HepG2 (cell line): ENCODE data around the gene SMYD1. TPM values are rescaled to one million over a fixed set of nuclear protein-coding genes. Genes with fewer than 3 reads are reported as not detected.

Experiments
- ATAC-seq: fragments of 200-7000 bp; cut with Tn5 transposase; 3 replicates; pipeline ENCODE4 v1.9.1; 2020; ENCODE audit warnings: mild to moderate bottlenecking, moderate library complexity
- BruUV-seq: library from RNA; stranded (reverse); fragments of 400-500 nt; replicated peaks from 2 replicates; lab custom pipeline; 2021; lab: Mats Ljungman, UMichigan
- CTCF ChIA-PET: fragments of 300-600 bp; formaldehyde crosslinking; extraction: SDS; loops from one replicate; lab custom pipeline; 2021; ENCODE audit warnings: low total read pairs, inconsistent platforms, low intra/inter-chr PET ratio; lab: Yijun Ruan, JAX
- POLR2A ChIA-PET: fragments of 350-600 bp; sonication (Branson Sonifier 250); formaldehyde crosslinking; loops from one replicate; lab custom pipeline; 2020; ENCODE audit warnings: antibody characterized with exemption, inconsistent platforms; lab: Yijun Ruan, JAX
- DNase-seq: peaks from one replicate; pipeline ENCODE4 v3.0.0-alpha.2; 2015; ENCODE audit warnings: low spot score
- FAIRE-seq: peaks from 3 replicates; lab custom pipeline; 2011; peaks lifted over from hg19 to GRCh38; lab: Jason Lieb, UNC
- H2AFZ ChIP-seq: one replicate; pipeline ENCODE4 v1.6.1; 2011; ENCODE audit warnings: low read length, inconsistent platforms
- H3K27ac ChIP-seq: fragments of 300-600 bp; 3 replicates; pipeline ENCODE4 v1.8.0; 2011; ENCODE audit warnings: mixed run types, mild to moderate bottlenecking, mixed read lengths, low read length, inconsistent platforms; ENCODE audit not compliant: insufficient read depth; ENCODE audit errors: extremely low read length
- H3K27me3 ChIP-seq, 2 experiments: fragments of 200-600 bp in 1 of 2; 2 replicates in 1 of 2; 3 replicates in 1 of 2; pipeline versions ENCODE4 v1.6.0 to v1.8.0; 2011; ENCODE audit warnings: low read length in 2 of 2, mild to moderate bottlenecking in 2 of 2, moderate library complexity in 2 of 2, inconsistent platforms in 1 of 2; ENCODE audit not compliant: insufficient read depth in 2 of 2, control insufficient read depth in 1 of 2
- H3K36me3 ChIP-seq, 2 experiments: fragments of 200-600 bp in 1 of 2; replicated peaks in 1 of 2; 2 replicates in 1 of 2; 3 replicates in 1 of 2; pipeline versions ENCODE4 v1.5.1 to v1.8.0; 2011; ENCODE audit warnings: low read length in 2 of 2, inconsistent platforms in 1 of 2; ENCODE audit not compliant: insufficient read depth in 2 of 2, control insufficient read depth in 1 of 2
- H3K4me1 ChIP-seq: 2 replicates; pipeline ENCODE4 v1.5.1; 2012; ENCODE audit warnings: low read length, inconsistent platforms; ENCODE audit not compliant: insufficient read depth
- H3K4me2 ChIP-seq: 2 replicates; pipeline ENCODE4 v1.6.0; 2011; ENCODE audit warnings: low read depth, low read length, inconsistent platforms
- H3K4me3 ChIP-seq, 3 experiments: fragments of 200-600 bp in 1 of 3; sonication (generic), shearing (Covaris generic) in 1 of 3; replicated peaks in 1 of 3; 2 replicates each; pipeline ENCODE4 v1.5.1; 2011 to 2016; ENCODE audit warnings: low read length in 3 of 3, inconsistent platforms in 2 of 3, low read depth in 2 of 3, mild to moderate bottlenecking in 2 of 3, control low read depth in 1 of 3, mixed read lengths in 1 of 3; ENCODE audit not compliant: insufficient read depth in 1 of 3
- H3K79me2 ChIP-seq: one replicate; pipeline ENCODE4 v1.6.1; 2011; ENCODE audit warnings: low read length, inconsistent platforms; ENCODE audit not compliant: insufficient read depth
- H3K9ac ChIP-seq: 2 replicates; pipeline ENCODE4 v1.6.0; 2011; ENCODE audit warnings: mild to moderate bottlenecking, low read depth, low read length, inconsistent platforms; ENCODE audit not compliant: insufficient read depth
- H3K9me3 ChIP-seq: 2 replicates; pipeline ENCODE4 v1.5.1; 2012; ENCODE audit warnings: mild to moderate bottlenecking, low read length
- H4K20me1 ChIP-seq: 2 replicates; pipeline ENCODE4 v1.6.0; 2011; ENCODE audit warnings: inconsistent platforms, mild to moderate bottlenecking, low read length, moderate library complexity; ENCODE audit not compliant: insufficient read depth
- IRF2 ChIP-seq: IDR thresholded peaks from 2 replicates; pipeline ENCODE4 v1.6.1; 2018; ENCODE audit warnings: missing genetic modification reagents, missing compliant biosample characterization
- KLF6 ChIP-seq: IDR thresholded peaks from 2 replicates; pipeline ENCODE4 v1.8.0; 2016; ENCODE audit warnings: missing biosample characterization, missing genetic modification reagents
- MAF1 ChIP-seq: sonication (generic); formaldehyde crosslinking; IDR thresholded peaks from 2 replicates; pipeline ENCODE4 v1.5.0; 2020; ENCODE audit warnings: missing genetic modification reagents, borderline replicate concordance
- MAX ChIP-seq: IDR thresholded peaks from 2 replicates; pipeline ENCODE4 v1.6.1; 2012; ENCODE audit warnings: inconsistent platforms
- NBN ChIP-seq: fragments of 450-650 bp; conservative IDR thresholded peaks from 2 replicates; pipeline ENCODE4 v1.6.1; 2017
- NR2C2 ChIP-seq: sonication (generic); formaldehyde crosslinking; IDR thresholded peaks from 2 replicates; pipeline ENCODE4 v1.4.0; 2020; ENCODE audit warnings: missing genetic modification reagents, mild to moderate bottlenecking, moderate library complexity, borderline replicate concordance
- PAF1 ChIP-seq: IDR thresholded peaks from 2 replicates; pipeline ENCODE4 v1.6.1; 2016; ENCODE audit warnings: missing genetic modification reagents, missing compliant biosample characterization
- REST ChIP-seq, 2 experiments: IDR thresholded peaks; 2 replicates each; pipeline ENCODE4 v1.6.1; 2011 to 2012; ENCODE audit warnings: low read length in 2 of 2, borderline replicate concordance in 1 of 2, low read depth in 1 of 2, mild to moderate bottlenecking in 1 of 2, moderate library complexity in 1 of 2
- ZNF264 ChIP-seq: sonication (generic); formaldehyde crosslinking; IDR thresholded peaks from 2 replicates; pipeline ENCODE4 v1.4.0; 2020; ENCODE audit warnings: missing genetic modification reagents
- ZNF501 ChIP-seq: sonication (generic); formaldehyde crosslinking; IDR thresholded peaks from 2 replicates; pipeline ENCODE4 v1.5.1; 2020; ENCODE audit warnings: mild to moderate bottlenecking, moderate library complexity, missing genetic modification reagents
- ZNF564 ChIP-seq: sonication (generic); formaldehyde crosslinking; IDR thresholded peaks from 2 replicates; pipeline ENCODE4 v1.8.1; 2023; ENCODE audit warnings: mild to moderate bottlenecking, missing genetic modification reagents
- ZNF747 ChIP-seq: sonication (generic); formaldehyde crosslinking; IDR thresholded peaks from 2 replicates; pipeline ENCODE4 v1.8.1; 2023; ENCODE audit warnings: missing genetic modification reagents, mild to moderate bottlenecking, borderline replicate concordance
- WGBS: methylation state at CpG from one replicate; pipeline ENCODE4 v1.1.6; 2017; ENCODE audit warnings: low lambda C conversion rate; 5-methylcytosine and 5-hydroxymethylcytosine counted together
- in situ Hi-C: cut with HindIII; loops from 2 replicates; pipeline ENCODE4 v1.10.0; 2017; ENCODE audit warnings: low pct_unique_long_range_greater_than_20kb; ENCODE audit not compliant: extremely low pct_ligation_motif_present
- intact Hi-C: fragments of 100-400 bp; cut with micrococcal nuclease; formaldehyde crosslinking; loops from one replicate; pipeline ENCODE4 v1.10.0; 2022; ENCODE audit not compliant: unreplicated experiment
- polyA plus RNA-seq, 8 experiments: library from polyadenylated mRNA; depleted of rRNA in 3 of 8; stranded (reverse) in 7 of 8; unstranded in 1 of 8; fragments of >200 nt; fragmentation: Illumina TruSeq in 4 of 8; extraction: Trizol in 4 of 8; gene quantifications; 2 replicates each; pipeline versions ENCODE4 v1.2.1 to v1.2.3, GENCODE V29; 2011 to 2016; ENCODE audit warnings: low read depth in 4 of 8, missing spikeins in 1 of 8, mixed read lengths in 1 of 8; ENCODE audit not compliant: insufficient read depth in 1 of 8
- total RNA-seq, 5 experiments: library from RNA; depleted of rRNA; stranded (reverse); fragments of >200 nt; fragmentation: Illumina TruSeq; extraction: Trizol; gene quantifications; 2 replicates each; pipeline ENCODE4 v1.2.3, GENCODE V29; 2016; ENCODE audit warnings: low read depth in 1 of 5
- TF ChIP-seq, protein P1 (sequence below): sonication (generic); formaldehyde crosslinking; IDR thresholded peaks from 2 replicates; pipeline ENCODE4 v1.8.1; 2022; ENCODE audit warnings: mild to moderate bottlenecking, missing genetic modification reagents
- TF ChIP-seq, protein P2 (sequence below): sonication (generic); formaldehyde crosslinking; IDR thresholded peaks from 2 replicates; pipeline ENCODE4 v1.5.1; 2020; ENCODE audit warnings: mild to moderate bottlenecking, moderate library complexity, missing genetic modification reagents

SMYD1 gene
- total and polyA plus RNA-seq, 2 of the 13 experiments (the other 11 are each of a cell fraction or from before 2014, with no cell fraction given): not detected

GRCh38 chr2:88122141-88122884 lies 54.7 kb downstream of the SMYD1 start:
- H3K4me3 ChIP-seq: no peak overlapping the region
- H3K4me1 ChIP-seq: peaks cover 39% of the 10 kb centered on the region
- peaks cover 22% of the 10 kb centered on the region for H3K79me2 ChIP-seq
- in situ Hi-C loops (no loop called here), intact Hi-C loops (loop anchor here (2.0 kb wide), 2 partner anchors 16 to 54 kb away; no protein-coding TSS in a partner anchor)
- no peak overlapping the region for H2AFZ ChIP-seq
- 45% methylated on average over 8 of the region's 8 CpGs for WGBS
- CTCF ChIA-PET: no interaction called here
- H3K4me2 ChIP-seq: no peak overlapping the region
- H3K27ac ChIP-seq: peak overlapping the region; percentile 22
- peaks cover 45% of the 10 kb centered on the region for H4K20me1 ChIP-seq
- no peaks in the 10 kb centered on the region for H3K9me3 ChIP-seq
- FAIRE-seq (no peak), ATAC-seq (peak; percentile 71), DNase-seq (no peak)
- peaks cover 0 to 4% of the 10 kb centered on the region in 2 experiments; a peak in 1 of 5 replicates for H3K27me3 ChIP-seq
- no peak overlapping the region for H3K9ac ChIP-seq
- POLR2A ChIA-PET: no interaction called here
- BruUV-seq: no TSS peak
- peaks cover 11 to 14% of the 10 kb centered on the region in 2 experiments; a peak in 4 of 5 replicates for H3K36me3 ChIP-seq
- TF ChIP-seq NR2C2 (0 out of 2 replicates have a peak, but pooled peaks have one; percentile 29), PAF1 (CRISPR knock-in tag) (peak; percentile 99), ZNF264 (peak; percentile 45; the same call in 1 of the 2 replicates), ZNF747 (peak; percentile 76; the same call in 1 of the 2 replicates), REST (IDR thresholded peaks at IDR 0.05; ENCODE audit: borderline replicate concordance in 1 of 2, low read depth in 1 of 2, low read length in 2 of 2) (no peak), ZNF564 (CRISPR knock-in tag) (peak; percentile 24; the same call in 1 of the 2 replicates), ZNF501 (CRISPR knock-in tag) (peak; percentile 55), NBN (no peak), IRF2 (CRISPR knock-in tag) (0 out of 2 replicates have a peak, but pooled peaks have one; percentile 36), MAF1 (CRISPR knock-in tag) (0 out of 2 replicates have a peak, but pooled peaks have one; percentile 48), KLF6 (CRISPR knock-in tag) (0 out of 2 replicates have a peak, but pooled peaks have one; percentile 56), MAX (peak; percentile 46; the same call in 1 of the 2 replicates)
- TF ChIP-seq, protein P1, sequence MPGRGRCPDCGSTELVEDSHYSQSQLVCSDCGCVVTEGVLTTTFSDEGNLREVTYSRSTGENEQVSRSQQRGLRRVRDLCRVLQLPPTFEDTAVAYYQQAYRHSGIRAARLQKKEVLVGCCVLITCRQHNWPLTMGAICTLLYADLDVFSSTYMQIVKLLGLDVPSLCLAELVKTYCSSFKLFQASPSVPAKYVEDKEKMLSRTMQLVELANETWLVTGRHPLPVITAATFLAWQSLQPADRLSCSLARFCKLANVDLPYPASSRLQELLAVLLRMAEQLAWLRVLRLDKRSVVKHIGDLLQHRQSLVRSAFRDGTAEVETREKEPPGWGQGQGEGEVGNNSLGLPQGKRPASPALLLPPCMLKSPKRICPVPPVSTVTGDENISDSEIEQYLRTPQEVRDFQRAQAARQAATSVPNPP (CRISPR knock-in tag): 0 out of 2 replicates have a peak, but pooled peaks have one; percentile 85
- TF ChIP-seq, protein P2, sequence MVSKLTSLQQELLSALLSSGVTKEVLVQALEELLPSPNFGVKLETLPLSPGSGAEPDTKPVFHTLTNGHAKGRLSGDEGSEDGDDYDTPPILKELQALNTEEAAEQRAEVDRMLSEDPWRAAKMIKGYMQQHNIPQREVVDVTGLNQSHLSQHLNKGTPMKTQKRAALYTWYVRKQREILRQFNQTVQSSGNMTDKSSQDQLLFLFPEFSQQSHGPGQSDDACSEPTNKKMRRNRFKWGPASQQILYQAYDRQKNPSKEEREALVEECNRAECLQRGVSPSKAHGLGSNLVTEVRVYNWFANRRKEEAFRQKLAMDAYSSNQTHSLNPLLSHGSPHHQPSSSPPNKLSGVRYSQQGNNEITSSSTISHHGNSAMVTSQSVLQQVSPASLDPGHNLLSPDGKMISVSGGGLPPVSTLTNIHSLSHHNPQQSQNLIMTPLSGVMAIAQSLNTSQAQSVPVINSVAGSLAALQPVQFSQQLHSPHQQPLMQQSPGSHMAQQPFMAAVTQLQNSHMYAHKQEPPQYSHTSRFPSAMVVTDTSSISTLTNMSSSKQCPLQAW: peak; percentile 56
